GM12864 (cell line): ENCODE data around the gene MMEL1.

Experiments used
- DNase-seq: peaks from one replicate; pipeline ENCODE4 v3.0.0-alpha.2; 2011; ENCODE audit warnings: low read depth
- H3K4me3 ChIP-seq: 2 replicates; pipeline ENCODE4 v1.5.1; 2011; ENCODE audit warnings: mild to moderate bottlenecking, low read depth, low read length, control low read depth
- CTCF ChIP-seq: IDR thresholded peaks from 2 replicates; pipeline ENCODE4 v1.5.1; 2011; ENCODE audit warnings: low read depth, mild to moderate bottlenecking, moderate library complexity, low read length, control low read depth, inconsistent platforms; ENCODE audit errors: missing control alignments

MMEL1 gene

GRCh38 chr1:2557482-2558400, 75.1 kb downstream of the MMEL1 start:
- DNase-seq, result no peak
- TF ChIP-seq CTCF, result no peak
- peak overlapping the region; percentile 89 for H3K4me3 ChIP-seq

DNA sequence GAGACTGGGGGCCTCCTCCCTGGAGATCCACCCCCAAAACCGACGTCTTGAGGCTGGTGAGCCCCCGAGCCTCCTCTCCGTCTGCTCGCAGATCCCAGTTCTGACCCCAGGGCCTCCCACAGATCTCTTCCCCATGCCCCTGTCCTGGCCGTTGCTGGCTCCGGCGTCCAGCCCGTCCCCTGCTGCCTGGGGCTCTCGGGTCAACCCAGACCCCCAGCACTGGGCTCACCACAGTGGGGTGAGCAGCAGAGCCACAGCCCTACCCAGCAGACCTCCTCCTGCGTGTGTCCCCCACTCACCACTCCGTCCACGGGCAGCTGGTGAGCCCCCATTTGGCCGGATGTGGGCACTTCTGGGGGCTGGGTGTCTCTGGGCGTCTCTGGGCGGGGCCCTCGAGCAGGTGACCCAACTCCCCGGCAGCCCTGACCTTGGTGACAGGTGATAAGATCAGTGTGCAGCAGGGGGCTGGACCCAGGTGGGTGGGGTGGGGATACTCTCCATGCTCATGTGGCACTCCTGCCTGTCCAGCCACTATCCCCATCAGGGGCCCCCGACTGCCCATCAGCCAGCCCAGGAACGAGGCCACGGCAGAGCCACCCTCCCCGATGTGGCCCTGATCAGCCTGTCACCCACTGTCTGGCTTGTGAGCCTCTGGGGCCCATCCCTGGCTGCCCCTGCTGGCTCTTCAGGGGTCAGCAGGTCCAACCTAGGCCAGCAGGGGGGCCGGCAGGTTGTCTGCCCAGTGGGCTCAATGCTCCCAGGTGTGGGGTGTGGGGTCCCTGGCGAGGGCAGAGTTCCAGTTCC, 75.9 kb downstream of the MMEL1 start:
- H3K4me3 ChIP-seq, result peak overlapping the region; percentile 89
- DNase-seq, result no peak
- TF ChIP-seq CTCF, result peak; percentile 32

DNA sequence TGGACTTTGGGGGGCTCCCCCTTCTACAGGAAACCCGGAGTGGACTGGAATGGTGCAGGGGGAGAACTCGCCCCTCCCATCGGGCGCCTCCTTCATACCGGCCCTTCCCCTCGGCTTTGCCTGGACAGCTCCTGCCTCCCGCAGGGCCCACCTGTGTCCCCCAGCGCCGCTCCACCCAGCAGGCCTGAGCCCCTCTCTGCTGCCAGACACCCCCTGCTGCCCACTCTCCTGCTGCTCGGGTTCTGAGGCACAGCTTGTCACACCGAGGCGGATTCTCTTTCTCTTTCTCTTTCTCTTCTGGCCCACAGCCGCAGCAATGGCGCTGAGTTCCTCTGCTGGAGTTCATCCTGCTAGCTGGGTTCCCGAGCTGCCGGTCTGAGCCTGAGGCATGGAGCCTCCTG, 76.5 kb downstream of the MMEL1 start, which contains the start of gene TNFRSF14:
TNFRSF14 (plus strand) TSS at position 95 of the 401 bp plus-strand sequence; CDS start at position 389, 294 bp downstream.
- H3K4me3 ChIP-seq, result peak within 1 kb of the TSS; percentile 89
- DNase-seq, result peak; percentile 41
- peak; percentile 6 for TF ChIP-seq CTCF

- peak overlapping the region; percentile 89 for H3K4me3 ChIP-seq
- DNase-seq, result peak; percentile 55
- no peak for TF ChIP-seq CTCF
Measured at GRCh38 chr1:2555634-2556276, 77.1 kb downstream of the MMEL1 start.

GRCh38 chr1:2554621-2555387, 78.0 kb downstream of the MMEL1 start:
- DNase-seq, result no peak
- H3K4me3 ChIP-seq, result peak overlapping the region; percentile 22; the same call in 1 of the 2 replicates
- TF ChIP-seq CTCF, result peak; percentile 82
